GM10266 (cell line): ENCODE measurements around the gene COL15A1.

Experiments
- DNase-seq: peaks from one replicate; pipeline ENCODE4 v3.0.0; 2012; ENCODE audit errors: extremely low spot score
- CTCF ChIP-seq: IDR thresholded peaks from 2 replicates; pipeline ENCODE4 v1.5.1; 2012; ENCODE audit warnings: mild to moderate bottlenecking, low read depth; ENCODE audit not compliant: control insufficient read depth, insufficient read depth; ENCODE audit errors: missing control alignments

COL15A1 gene

GRCh38 chr9:98983295-98984268 lies 39.9 kb downstream of the COL15A1 start:
- no peak for TF ChIP-seq CTCF
- no peak for DNase-seq

GRCh38 chr9:98985596-98985995 lies 41.9 kb downstream of the COL15A1 start:
- no peak for TF ChIP-seq CTCF
- no peak for DNase-seq

GRCh38 chr9:98986866-98987651 lies 43.4 kb downstream of the COL15A1 start:
- TF ChIP-seq CTCF: no peak
- DNase-seq: no peak

GRCh38 chr9:98989036-98990000 lies 45.6 kb downstream of the COL15A1 start:
- DNase-seq: no peak
- no peak for TF ChIP-seq CTCF

- no peak for DNase-seq
- no peak for TF ChIP-seq CTCF
Measured at GRCh38 chr9:98990181-98990870, 46.6 kb downstream of the COL15A1 start.
